ENCODE data around the gene TTLL6. TPM values are rescaled to one million over a fixed set of nuclear protein-coding genes. Genes with fewer than 3 reads are reported as not detected.

The TTLL6 gene
- polyA plus RNA-seq, 2 of the 4 experiments (the other 2 are of a cell fraction) = 1.6 to 7.8 TPM

- peak in 1 of 2 experiments; percentile 52; a peak in 3 of 6 replicates for ATAC-seq
- Histone ChIP-seq H3K27ac (no peak overlapping the region), H3K9me3 (no peaks in the 10 kb centered on the region), H3K4me2 (no peak overlapping the region), H3K4me1 (peaks cover 33% of the 10 kb centered on the region), H3K4me3 (no peak overlapping the region)
- TF ChIP-seq ZC3H11A (IDR thresholded peaks at IDR 0.05) (no peak), CEBPB (IDR thresholded peaks at IDR 0.05) (no peak), POLR2A (IDR thresholded peaks at IDR 0.05; ENCODE audit: low read length) (no peak), BHLHE40 (IDR thresholded peaks at IDR 0.05; ENCODE audit: low read depth, low read length) (no peak), FOXS1 (CRISPR knock-in tag; IDR thresholded peaks at IDR 0.05) (no peak), RFX5 (IDR thresholded peaks at IDR 0.05) (no peak), FOSB (CRISPR knock-in tag; IDR thresholded peaks at IDR 0.05) (no peak), MYC (IDR thresholded peaks at IDR 0.05; ENCODE audit: borderline replicate concordance, low read length) (no peak), RCOR1 (IDR thresholded peaks at IDR 0.05; ENCODE audit: low read depth, low read length) (no peak), EHF (CRISPR knock-in tag; IDR thresholded peaks at IDR 0.05) (no peak), PBX3 (IDR thresholded peaks at IDR 0.05) (no peak), GATA3 (IDR thresholded peaks at IDR 0.05; ENCODE audit: borderline replicate concordance) (no peak), ZNF302 (CRISPR knock-in tag; IDR thresholded peaks at IDR 0.05) (no peak), PHF8 (IDR thresholded peaks at IDR 0.05; ENCODE audit: borderline replicate concordance, low read depth) (no peak), SREBF2 (IDR thresholded peaks at IDR 0.05) (no peak), ESRRA (IDR thresholded peaks at IDR 0.05; ENCODE audit: borderline replicate concordance, low read length) (no peak), JUNB (IDR thresholded peaks at IDR 0.05) (no peak), HMGXB4 (CRISPR knock-in tag; IDR thresholded peaks at IDR 0.05; ENCODE audit: borderline replicate concordance) (no peak)
- WGBS (ENCODE audit: missing lambda C conversion rate) = 47% methylated on average over 2 of the region's 2 CpGs
- ChIA-PET CTCF (interaction anchor here (0.9 to 18.5 kb wide), 7 partner anchors 8 to 121 kb away, joined by 3 to 171 read pairs (median 12); partner anchors contain the start of genes PRAC1 and PRAC2), POLR2A (no interaction called here)
- no peak for DNase-seq (ENCODE audit: low read depth in 1 of 2, low spot score in 1 of 2)
- peak; percentile 61 for FAIRE-seq
Measured at GRCh38 chr17:48757524-48757961, 59.5 kb downstream of the TTLL6 start.

GRCh38 chr17:48756830-48757251 lies 60.2 kb downstream of the TTLL6 start:
- DNase-seq (ENCODE audit: low read depth in 1 of 2, low spot score in 1 of 2) = no peak
- no peak overlapping the region for H3K4me2 ChIP-seq
- CTCF ChIA-PET = interaction anchor here (0.6 to 18.5 kb wide), 7 partner anchors 33 to 494 kb away, joined by 3 to 171 read pairs (median 3); partner anchors contain the start of genes PRAC1 and PRAC2
- no peak for ATAC-seq
- 65% methylated on average over 3 of the region's 3 CpGs for WGBS (ENCODE audit: missing lambda C conversion rate)
- no peak overlapping the region for H3K27ac ChIP-seq
- H3K9me3 ChIP-seq = no peaks in the 10 kb centered on the region
- POLR2A ChIA-PET = no interaction called here
- H3K4me1 ChIP-seq = peaks cover 40% of the 10 kb centered on the region
- TF ChIP-seq ZC3H11A (IDR thresholded peaks at IDR 0.05) (no peak), BHLHE40 (IDR thresholded peaks at IDR 0.05; ENCODE audit: low read depth, low read length) (no peak), RAD21 (conservative IDR thresholded peaks at IDR 0.05 in 1 of 2, IDR thresholded peaks at IDR 0.05 in 1 of 2) (no peak), HMGXB4 (CRISPR knock-in tag; IDR thresholded peaks at IDR 0.05; ENCODE audit: borderline replicate concordance) (no peak), USF2 (IDR thresholded peaks at IDR 0.05) (no peak), POLR2A (IDR thresholded peaks at IDR 0.05; ENCODE audit: low read length) (no peak), ZFP36 (IDR thresholded peaks at IDR 0.05; ENCODE audit: borderline replicate concordance, partially characterized antibody) (no peak), JUN (IDR thresholded peaks at IDR 0.05) (no peak), HDAC2 (IDR thresholded peaks at IDR 0.05) (no peak)
- H3K4me3 ChIP-seq = no peak overlapping the region
- FAIRE-seq = no peak
